Right ventricle myocardium inferior (tissue), 1 donor: ENCODE measurements around the gene PLA2G6. TPM values are rescaled to one million over a fixed set of nuclear protein-coding genes. Genes with fewer than 3 reads are reported as not detected.
"Not testable (repeated sequence)": the region's sequence is repeated elsewhere in the genome, so short reads cannot be mapped to it uniquely, and the experiment has no call there.

Experiments
- ATAC-seq: fragments of 200-7000 bp; cut with Tn5 transposase; one replicate; pipeline ENCODE4 v1.9.1; 2020; ENCODE audit warnings: mild to moderate bottlenecking, moderate library complexity
- DNase-seq: peaks from one replicate; pipeline ENCODE4 v3.0.0; 2021; ENCODE audit errors: missing footprints
- intact Hi-C: fragments of 100-400 bp; cut with DNase I; formaldehyde crosslinking; loops from one replicate; pipeline ENCODE4 v1.11.0; 2022
- total RNA-seq: library from RNA; stranded (reverse); fragmentation: NEBNext Ultra II Directional; extraction: Animal tissue kit (Norgen Biotek cat#: 25700); gene quantifications from one replicate; pipeline ENCODE4 v1.2.1, GENCODE V29; 2021
- donor health status: DM: no; HTN: yes; CAD: no; lungs with severe emphysema.

Gene PLA2G6
- total RNA-seq, 1 donor from 2014 or later = 11.4 TPM

GRCh38 chr22:38086001-38086845, 95.4 kb downstream of the PLA2G6 start:
- intact Hi-C loops = no loop called here
- ATAC-seq = no peak
- no peak for DNase-seq

- intact Hi-C loops = no loop called here
- ATAC-seq (no peak), DNase-seq (no peak)
Measured at GRCh38 chr22:38085501-38085900, 96.1 kb downstream of the PLA2G6 start.

GRCh38 chr22:38085056-38085455, 96.6 kb downstream of the PLA2G6 start:
- intact Hi-C loops = no loop called here
- ATAC-seq = no peak
- no peak for DNase-seq

- intact Hi-C loops = no loop called here
- DNase-seq (no peak), ATAC-seq (no peak)
Measured at GRCh38 chr22:38083931-38084631, 97.5 kb downstream of the PLA2G6 start, which contains the start of gene SLC16A8. Gene SLC16A8 (minus strand): TSS chr22:38084184. CDS start chr22:38082873, 1,311 bp downstream.

GRCh38 chr22:38082986-38083710, 98.5 kb downstream of the PLA2G6 start:
- intact Hi-C loops = no loop called here
- ATAC-seq (no peak), DNase-seq (no peak)

- ATAC-seq = no peak
- DNase-seq = no peak
- intact Hi-C loops = no loop called here
Measured at GRCh38 chr22:38081941-38082828, 99.4 kb downstream of the PLA2G6 start.

GRCh38 chr22:38081636-38081940, 100.0 kb downstream of the PLA2G6 start:
- intact Hi-C loops = no loop called here
- ATAC-seq = no peak
- DNase-seq = no peak

GRCh38 chr22:38080850-38081635, 100.6 kb downstream of the PLA2G6 start:
- intact Hi-C loops = no loop called here
- ATAC-seq (peak; percentile 72), DNase-seq (no peak)

GRCh38 chr22:38080474-38080849, 101.2 kb downstream of the PLA2G6 start:
- ATAC-seq = no peak
- DNase-seq = no peak
- intact Hi-C loops = no loop called here

GRCh38 chr22:38079804-38080203, 101.8 kb downstream of the PLA2G6 start:
- intact Hi-C loops = no loop called here
- ATAC-seq (no peak), DNase-seq (no peak)

- intact Hi-C loops, ATAC-seq, DNase-seq: not testable (repeated sequence)
Measured at GRCh38 chr22:38079208-38079607, 102.4 kb downstream of the PLA2G6 start.

GRCh38 chr22:38078046-38078840, 103.4 kb downstream of the PLA2G6 start:
- ATAC-seq (no peak), DNase-seq (peak; percentile 43)
- intact Hi-C loops = no loop called here

- no peak for DNase-seq
- no peak for ATAC-seq
- intact Hi-C loops = no loop called here
Measured at GRCh38 chr22:38077595-38077994, 104.0 kb downstream of the PLA2G6 start.

- ATAC-seq (no peak), DNase-seq (no peak)
- intact Hi-C loops = no loop called here
Measured at GRCh38 chr22:38077096-38077495, 104.5 kb downstream of the PLA2G6 start.

- DNase-seq (no peak), ATAC-seq (no peak)
- intact Hi-C loops = no loop called here
Measured at GRCh38 chr22:38075961-38076360, 105.7 kb downstream of the PLA2G6 start.

- ATAC-seq = no peak
- DNase-seq = peak; percentile 59
- intact Hi-C loops = no loop called here
Measured at GRCh38 chr22:38075105-38075825, 106.4 kb downstream of the PLA2G6 start.
